Measurements from ENCODE around the gene OTP. TPM values are rescaled to one million over a fixed set of nuclear protein-coding genes. Genes with fewer than 3 reads are reported as not detected.

The OTP gene
- total and polyA plus RNA-seq, 2 donors from 2014 or later, result not detected

GRCh38 chr5:77669677-77670076 lies 31.2 kb upstream of the OTP start:
- Histone ChIP-seq H3K27me3 (ENCODE audit: control insufficient read depth, insufficient read depth, low read length) (no peaks in the 10 kb centered on the region), H3K4me1 (ENCODE audit: control insufficient read depth in 2 of 3, insufficient read depth in 2 of 3, low read depth in 1 of 3, low read length in 3 of 3) (no peaks in the 10 kb centered on the region), H3K9me3 (ENCODE audit: control insufficient read depth in 2 of 3, insufficient read depth in 1 of 3, low read length in 3 of 3) (no peaks in the 10 kb centered on the region), H3K27ac (ENCODE audit: low read depth in 2 of 2, low read length in 2 of 2) (no peak overlapping the region), H3K9ac (ENCODE audit: low read length in 3 of 3) (no peak overlapping the region), H3K4me3 (ENCODE audit: low read length in 3 of 3) (no peak overlapping the region), H3K36me3 (ENCODE audit: control insufficient read depth in 2 of 3, insufficient read depth in 3 of 3, low read length in 3 of 3) (no peaks in the 10 kb centered on the region)
- FAIRE-seq (no peak), DNase-seq (no peak)
- intact Hi-C loops (cut with DNase I), result no loop called here
- no peak for TF ChIP-seq CTCF (IDR thresholded peaks at IDR 0.05; ENCODE audit: borderline replicate concordance, extremely low read depth, insufficient read depth)

GRCh38 chr5:77663090-77663863 lies 24.8 kb upstream of the OTP start:
- no peaks in the 10 kb centered on the region for H3K4me1 ChIP-seq (ENCODE audit: control insufficient read depth in 2 of 3, insufficient read depth in 2 of 3, low read depth in 1 of 3, low read length in 3 of 3)
- peaks cover 0 to 4% (median 0%) of the 10 kb centered on the region in 3 donors for H3K9me3 ChIP-seq (ENCODE audit: control insufficient read depth in 2 of 3, insufficient read depth in 1 of 3, low read length in 3 of 3)
- intact Hi-C loops (cut with DNase I), result no loop called here
- no peaks in the 10 kb centered on the region for H3K36me3 ChIP-seq (ENCODE audit: control insufficient read depth in 2 of 3, insufficient read depth in 3 of 3, low read length in 3 of 3)
- FAIRE-seq (no peak), DNase-seq (no peak)
- TF ChIP-seq CTCF (IDR thresholded peaks at IDR 0.05; ENCODE audit: borderline replicate concordance, extremely low read depth, insufficient read depth), result no peak
- no peaks in the 10 kb centered on the region for H3K27me3 ChIP-seq (ENCODE audit: control insufficient read depth, insufficient read depth, low read length)
- H3K27ac ChIP-seq (ENCODE audit: low read depth in 2 of 2, low read length in 2 of 2), result no peak overlapping the region
- no peak overlapping the region for H3K9ac ChIP-seq (ENCODE audit: low read length in 3 of 3)
- no peak overlapping the region for H3K4me3 ChIP-seq (ENCODE audit: low read length in 3 of 3)

GRCh38 chr5:77662635-77663034 lies 24.1 kb upstream of the OTP start:
- intact Hi-C loops (cut with DNase I), result no loop called here

More at GRCh38 chr5:77662635-77663034, 24.1 kb upstream of the OTP start:
- Histone ChIP-seq H3K4me1 (ENCODE audit: control insufficient read depth in 2 of 3, insufficient read depth in 2 of 3, low read depth in 1 of 3, low read length in 3 of 3) (no peaks in the 10 kb centered on the region), H3K36me3 (ENCODE audit: control insufficient read depth in 2 of 3, insufficient read depth in 3 of 3, low read length in 3 of 3) (no peaks in the 10 kb centered on the region), H3K27me3 (ENCODE audit: control insufficient read depth, insufficient read depth, low read length) (no peaks in the 10 kb centered on the region), H3K27ac (ENCODE audit: low read depth in 2 of 2, low read length in 2 of 2) (no peak overlapping the region), H3K9me3 (ENCODE audit: control insufficient read depth in 2 of 3, insufficient read depth in 1 of 3, low read length in 3 of 3) (peaks cover 0 to 4% (median 0%) of the 10 kb centered on the region in 3 donors), H3K9ac (ENCODE audit: low read length in 3 of 3) (no peak overlapping the region), H3K4me3 (ENCODE audit: low read length in 3 of 3) (no peak overlapping the region)
- TF ChIP-seq CTCF (IDR thresholded peaks at IDR 0.05; ENCODE audit: borderline replicate concordance, extremely low read depth, insufficient read depth), result no peak
- DNase-seq (no peak), FAIRE-seq (no peak)

Data from kidney (tissue), 14 donors.